Gastrocnemius medialis (tissue), 4 donors: ENCODE measurements around the gene DNPEP. TPM values are rescaled to one million over a fixed set of nuclear protein-coding genes. Genes with fewer than 3 reads are reported as not detected.

Experiments
- ATAC-seq, 2 donors: fragments of 150-250 bp; one replicate each; pipeline ENCODE4 v1.9.1; 2016
- DNase-seq, 2 donors: peaks; one replicate each; pipeline ENCODE4 v3.0.0-alpha.2; 2019
- H3K27ac ChIP-seq, 4 donors: fragments of 200-600 bp; sonication (generic); 1 replicate in 1 of 4; 2 replicates in 3 of 4; pipeline ENCODE4 v1.5.1; 2016 to 2018; ENCODE audit warnings: mild to moderate bottlenecking in 2 of 4, moderate library complexity in 1 of 4
- H3K27me3 ChIP-seq, 3 donors: fragments of 200-600 bp; sonication (generic) in 2 of 3; 1 replicate in 1 of 3; 2 replicates in 2 of 3; pipeline versions ENCODE4 v1.5.1 to v1.6.0; 2016 to 2019; ENCODE audit warnings: mild to moderate bottlenecking in 1 of 3, moderate library complexity in 1 of 3
- H3K36me3 ChIP-seq, 2 donors: fragments of 200-600 bp; sonication (generic) in 1 of 2; one replicate each; pipeline ENCODE4 v1.5.1; 2017 to 2018
- H3K4me1 ChIP-seq, 2 donors: fragments of 200-600 bp; sonication (generic) in 1 of 2; one replicate each; pipeline ENCODE4 v1.5.1; 2016 to 2017; ENCODE audit warnings: mild to moderate bottlenecking in 2 of 2
- H3K4me3 ChIP-seq, 4 donors: fragments of 200-600 bp; sonication (generic) in 3 of 4; 1 replicate in 1 of 4; 2 replicates in 3 of 4; pipeline ENCODE4 v1.5.1; 2016 to 2019; ENCODE audit warnings: mild to moderate bottlenecking in 2 of 4
- H3K9me3 ChIP-seq, 3 donors: fragments of 200-600 bp; sonication (generic) in 2 of 3; 1 replicate in 1 of 3; 2 replicates in 2 of 3; pipeline ENCODE4 v1.5.1; 2016 to 2019
- POLR2A ChIP-seq, 2 donors: fragments of 450-650 bp; IDR thresholded peaks; one replicate each; pipeline ENCODE4 v1.6.1; 2017; ENCODE audit warnings: antibody characterized with exemption in 2 of 2, mild to moderate bottlenecking in 2 of 2, moderate library complexity in 2 of 2
- in situ Hi-C, 4 donors: fragments of 200-750 bp; cut with MboI; loops; one replicate each; pipeline versions ENCODE4 v1.15.0 to v1.8.0; 2017; ENCODE audit warnings: low sequenced_read_pairs in 4 of 4
- intact Hi-C: fragments of 100-400 bp; cut with DNase I; formaldehyde crosslinking; loops from one replicate; pipeline ENCODE4 v1.15.1; 2023; ENCODE audit warnings: low total_unique reads
- total RNA-seq, 4 donors: library from RNA; depleted of rRNA; stranded (reverse); fragments of >200 nt; gene quantifications; one replicate each; pipeline versions ENCODE4 v1.1.0 to v1.2.3, GENCODE V29; 2016
- TF ChIP-seq, protein P1 (sequence below), 5 experiments: fragments of 450-650 bp in 3 of 5; fragments of 200-600 bp in 2 of 5; sonication (generic) in 2 of 5; IDR thresholded peaks in 4 of 5; conservative IDR thresholded peaks in 1 of 5; 1 replicate in 4 of 5; 2 replicates in 1 of 5; pipeline ENCODE4 v1.5.1; 2016 to 2019; ENCODE audit warnings: antibody characterized with exemption in 5 of 5, mild to moderate bottlenecking in 3 of 5, moderate library complexity in 3 of 5

DNPEP gene
- total RNA-seq, 4 donors from 2014 or later = 56.0 to 147 (median 65.3) TPM

DNA sequence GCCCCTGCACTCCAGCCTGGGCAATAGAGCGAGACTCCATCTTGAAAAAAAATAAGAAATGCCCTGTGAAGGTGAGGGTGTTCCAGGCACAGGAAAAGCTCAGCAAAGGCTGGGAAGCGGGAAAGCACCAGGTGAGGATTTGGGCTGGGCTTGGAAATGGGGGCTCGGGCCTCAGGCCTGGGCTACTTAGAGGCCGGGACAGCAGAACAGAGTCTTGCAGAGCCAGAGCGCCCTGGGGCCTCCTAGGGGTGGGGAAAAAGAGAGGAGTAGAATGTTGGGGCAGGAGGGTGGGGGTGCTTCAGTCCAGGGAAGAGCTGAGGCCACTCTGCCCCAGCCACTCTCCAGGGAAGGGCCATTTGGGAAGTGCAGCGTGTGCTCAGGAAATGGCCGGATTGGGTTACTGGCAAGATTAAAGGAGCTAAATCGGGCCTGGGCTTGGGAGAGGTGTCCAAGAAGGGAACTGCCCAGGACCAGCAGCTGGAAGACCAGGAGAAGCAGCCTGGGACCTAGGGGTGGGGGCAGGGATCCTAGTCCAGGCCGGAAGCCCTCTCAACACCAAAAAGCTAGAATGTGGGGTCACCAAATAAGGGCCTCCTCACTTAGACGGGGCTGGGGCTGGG, 16.7 kb upstream of the DNPEP start:
- Histone ChIP-seq H3K27me3 (no peaks in the 10 kb centered on the region), H3K27ac (peak overlapping the region; percentile 92 to 99 (median 98)), H3K4me1 (peaks cover 35 to 73% of the 10 kb centered on the region in 2 donors), H3K36me3 (no peaks in the 10 kb centered on the region), H3K9me3 (no peaks in the 10 kb centered on the region), H3K4me3 (peak overlapping the region; percentile 27 to 52 (median 42))
- DNase-seq = peak; percentile 86 to 94
- TF ChIP-seq, protein P1, sequence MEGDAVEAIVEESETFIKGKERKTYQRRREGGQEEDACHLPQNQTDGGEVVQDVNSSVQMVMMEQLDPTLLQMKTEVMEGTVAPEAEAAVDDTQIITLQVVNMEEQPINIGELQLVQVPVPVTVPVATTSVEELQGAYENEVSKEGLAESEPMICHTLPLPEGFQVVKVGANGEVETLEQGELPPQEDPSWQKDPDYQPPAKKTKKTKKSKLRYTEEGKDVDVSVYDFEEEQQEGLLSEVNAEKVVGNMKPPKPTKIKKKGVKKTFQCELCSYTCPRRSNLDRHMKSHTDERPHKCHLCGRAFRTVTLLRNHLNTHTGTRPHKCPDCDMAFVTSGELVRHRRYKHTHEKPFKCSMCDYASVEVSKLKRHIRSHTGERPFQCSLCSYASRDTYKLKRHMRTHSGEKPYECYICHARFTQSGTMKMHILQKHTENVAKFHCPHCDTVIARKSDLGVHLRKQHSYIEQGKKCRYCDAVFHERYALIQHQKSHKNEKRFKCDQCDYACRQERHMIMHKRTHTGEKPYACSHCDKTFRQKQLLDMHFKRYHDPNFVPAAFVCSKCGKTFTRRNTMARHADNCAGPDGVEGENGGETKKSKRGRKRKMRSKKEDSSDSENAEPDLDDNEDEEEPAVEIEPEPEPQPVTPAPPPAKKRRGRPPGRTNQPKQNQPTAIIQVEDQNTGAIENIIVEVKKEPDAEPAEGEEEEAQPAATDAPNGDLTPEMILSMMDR (IDR thresholded peaks at IDR 0.05 in 4 of 5, conservative IDR thresholded peaks at IDR 0.05 in 1 of 5) = peak in 1 of 5 experiments; percentile 23
- no peak for TF ChIP-seq POLR2A (IDR thresholded peaks at IDR 0.05)
- intact Hi-C loops = loop anchor here (1.0 to 5.0 kb wide), 2 partner anchors 94 to 238 kb away; partner anchors contain the start of gene GMPPA
- peak; percentile 63 to 67 for ATAC-seq
- in situ Hi-C loops = loop anchor here (5.0 to 10.0 kb wide), 3 partner anchors 50 to 128 kb away; no protein-coding TSS in a partner anchor

DNA sequence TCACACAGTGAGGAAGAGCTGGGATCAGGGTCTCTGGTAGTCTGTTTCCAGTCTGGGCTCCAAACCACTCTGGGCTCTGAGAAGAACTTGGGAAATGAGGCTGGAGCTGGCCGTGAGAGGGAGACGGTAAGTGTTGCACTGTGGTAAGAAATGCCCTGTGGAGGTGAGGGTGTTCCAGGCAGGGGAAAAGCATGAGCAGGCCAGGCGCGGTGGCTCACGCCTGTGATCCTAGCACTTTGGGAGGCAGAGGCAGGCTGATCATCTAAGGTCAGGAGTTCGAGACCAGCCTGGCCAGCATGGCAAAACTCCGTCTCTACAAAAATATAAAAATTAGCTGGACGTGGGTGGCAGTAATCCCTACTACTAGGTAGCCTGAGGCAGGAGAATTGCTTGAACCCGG, 16.1 kb upstream of the DNPEP start:
- intact Hi-C loops = loop anchor here (1.0 to 5.0 kb wide), 3 partner anchors 94 to 238 kb away; partner anchors contain the start of gene GMPPA
- in situ Hi-C loops = loop anchor here (5.0 to 10.0 kb wide), 3 partner anchors 51 to 128 kb away; no protein-coding TSS in a partner anchor
- Histone ChIP-seq H3K27ac (peak overlapping the region; percentile 92 to 99 (median 98)), H3K4me3 (peak overlapping the region in 1 of 4 donors; percentile 47), H3K27me3 (no peaks in the 10 kb centered on the region), H3K9me3 (no peaks in the 10 kb centered on the region), H3K4me1 (peaks cover 41 to 75% of the 10 kb centered on the region in 2 donors), H3K36me3 (no peaks in the 10 kb centered on the region)
- ATAC-seq = no peak
- DNase-seq = no peak
- no peak for TF ChIP-seq POLR2A (IDR thresholded peaks at IDR 0.05)
- TF ChIP-seq, protein P1 (IDR thresholded peaks at IDR 0.05 in 4 of 5, conservative IDR thresholded peaks at IDR 0.05 in 1 of 5) = no peak

DNA sequence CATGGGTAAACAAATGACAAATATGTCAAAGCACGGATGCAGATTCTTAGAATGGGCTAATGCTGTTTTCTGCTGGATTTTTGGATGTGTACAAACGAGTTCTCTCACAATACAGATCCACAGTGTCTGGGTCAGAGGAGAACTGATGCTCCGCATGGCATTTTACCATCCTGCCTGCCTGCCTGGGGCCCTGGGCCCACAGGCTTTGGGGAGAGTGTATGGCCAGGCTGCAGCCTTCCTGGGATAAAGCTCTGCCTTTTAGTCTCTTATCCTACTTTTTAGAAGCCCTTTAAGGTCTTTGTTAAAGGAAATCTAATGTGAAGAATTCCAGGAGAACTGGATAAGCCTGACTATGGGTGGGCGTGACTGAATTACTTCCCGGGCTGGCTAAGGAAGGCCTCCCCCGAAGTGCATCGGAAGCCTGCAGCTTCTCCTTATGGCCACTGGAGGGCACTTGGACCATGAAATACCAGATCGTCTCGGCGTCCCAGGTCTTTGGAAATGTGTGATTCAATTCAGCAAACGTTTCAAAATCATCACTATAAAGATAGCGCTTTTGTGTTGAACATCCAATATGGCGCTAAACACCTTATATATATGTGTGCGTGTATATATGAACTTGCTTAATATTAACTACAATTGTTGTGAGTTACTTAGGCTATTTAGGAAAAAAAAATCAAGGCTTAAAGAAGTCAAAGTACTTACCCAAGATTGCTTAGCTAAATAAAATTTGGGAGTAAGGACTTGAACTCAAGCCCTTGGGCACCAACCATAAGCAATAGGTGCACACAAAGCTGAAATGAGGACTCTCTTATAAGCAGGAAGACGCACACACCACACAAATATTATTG, 15.2 kb upstream of the DNPEP start:
- Histone ChIP-seq H3K9me3 (no peaks in the 10 kb centered on the region), H3K27ac (peak overlapping the region; percentile 92 to 99 (median 98)), H3K4me3 (no peak overlapping the region), H3K4me1 (peaks cover 50 to 83% of the 10 kb centered on the region in 2 donors), H3K27me3 (no peaks in the 10 kb centered on the region), H3K36me3 (no peaks in the 10 kb centered on the region)
- intact Hi-C loops = loop anchor here (1.0 to 5.0 kb wide), 2 partner anchors 127 to 239 kb away; no protein-coding TSS in a partner anchor
- DNase-seq = peak; percentile 61 to 79
- ATAC-seq = peak; percentile 6 to 18
- TF ChIP-seq, protein P1 (IDR thresholded peaks at IDR 0.05 in 4 of 5, conservative IDR thresholded peaks at IDR 0.05 in 1 of 5) = peak; percentile 91 to 94 (median 93)
- TF ChIP-seq POLR2A (IDR thresholded peaks at IDR 0.05) = no peak
- in situ Hi-C loops = loop anchor here (5.0 to 10.0 kb wide), 3 partner anchors 52 to 129 kb away; no protein-coding TSS in a partner anchor

DNA sequence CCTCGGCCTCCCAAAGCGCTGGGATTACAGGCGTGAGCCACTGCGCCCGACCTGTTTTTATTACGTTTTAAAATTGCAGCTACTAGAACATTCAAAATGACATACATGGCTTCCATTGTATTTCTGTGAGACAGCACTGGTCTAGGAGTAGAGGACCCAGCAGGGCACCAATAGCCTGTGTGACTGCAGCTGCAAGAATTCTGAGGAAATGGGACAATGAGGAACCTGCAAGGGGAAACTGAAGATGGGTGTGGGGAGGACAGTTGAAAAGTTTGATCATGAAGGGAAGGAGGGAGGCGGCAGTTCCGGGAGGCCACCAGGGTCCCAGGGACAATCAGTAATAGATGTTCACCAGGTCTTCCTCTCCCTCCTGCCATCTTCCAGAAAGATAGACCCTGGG, 13.9 kb upstream of the DNPEP start:
- peak overlapping the region; percentile 23 to 99 (median 95) for H3K27ac ChIP-seq
- DNase-seq (no peak), ATAC-seq (no peak)
- TF ChIP-seq, protein P1 (IDR thresholded peaks at IDR 0.05 in 4 of 5, conservative IDR thresholded peaks at IDR 0.05 in 1 of 5) = no peak
- TF ChIP-seq POLR2A (IDR thresholded peaks at IDR 0.05) = no peak
- intact Hi-C loops = loop anchor here (5.0 kb wide), 1 partner anchor 241 kb away; no protein-coding TSS in a partner anchor
- H3K9me3 ChIP-seq = no peaks in the 10 kb centered on the region
- no peaks in the 10 kb centered on the region for H3K36me3 ChIP-seq
- H3K4me3 ChIP-seq = no peak overlapping the region
- in situ Hi-C loops = loop anchor here (5.0 to 10.0 kb wide), 3 partner anchors 53 to 131 kb away; no protein-coding TSS in a partner anchor
- peaks cover 56 to 80% of the 10 kb centered on the region in 2 donors for H3K4me1 ChIP-seq
- H3K27me3 ChIP-seq = no peaks in the 10 kb centered on the region
